ENCODE measurements around the gene RPP38.

The RPP38 gene

GRCh38 chr10:15149042-15149771 lies 52.1 kb downstream of the RPP38 start:
- no peak for DNase-seq (ENCODE audit: low read depth in 2 of 3, low spot score in 1 of 3)

DNA sequence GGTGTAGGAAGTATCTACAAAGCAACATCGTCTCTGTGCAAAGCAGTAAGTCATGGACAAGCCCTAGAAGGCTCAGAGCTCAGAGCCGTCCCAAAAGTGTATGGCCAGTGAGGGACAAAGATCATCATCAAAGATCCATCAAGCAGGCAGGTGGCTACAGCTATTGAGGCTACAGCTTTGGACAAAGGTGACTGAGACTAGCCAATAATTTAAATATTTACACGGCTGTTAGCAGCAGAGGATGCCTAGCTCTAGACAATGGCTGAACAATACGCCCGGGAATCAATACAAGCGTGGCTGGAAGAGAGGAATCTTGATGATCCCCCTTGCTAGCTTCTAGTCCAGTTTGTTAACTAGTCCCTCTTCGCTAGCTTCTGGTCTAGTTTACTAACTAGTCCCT lies 53.4 kb downstream of the RPP38 start:
- DNase-seq (ENCODE audit: low read depth in 2 of 3, low spot score in 1 of 3): no peak

DNA sequence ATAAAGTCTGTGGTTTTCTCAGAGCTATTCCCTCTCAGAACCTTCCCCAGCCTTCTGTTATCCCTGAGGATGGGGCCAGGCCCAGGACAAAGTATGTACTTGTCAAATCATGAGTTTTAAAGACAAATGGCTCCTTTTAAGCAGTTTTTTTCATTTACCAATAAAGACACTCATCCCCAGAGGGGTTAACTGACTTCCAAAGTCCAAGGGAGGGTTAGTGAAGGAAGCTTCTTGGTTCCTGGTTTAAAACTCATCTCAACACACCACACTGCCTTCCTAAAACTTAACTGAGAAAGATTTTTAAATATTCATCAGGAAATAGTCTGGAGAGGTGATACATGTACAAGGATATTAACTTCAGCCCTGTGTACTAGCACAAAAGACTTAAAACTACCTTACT lies 55.4 kb downstream of the RPP38 start:
- DNase-seq (ENCODE audit: low read depth in 2 of 3, low spot score in 1 of 3): no peak
